BLaER1 treated with 17β-estradiol and CSF1 and Interleukin-3, amounts not matched to agents 10 nM and 100 nM (cell line): ENCODE measurements around the gene USH2A.
"Not testable (repeated sequence)": the region's sequence is repeated elsewhere in the genome, so short reads cannot be mapped to it uniquely, and the experiment has no call there.

Source experiments
- H3K27ac ChIP-seq, 11 experiments: shearing (Covaris generic); formaldehyde crosslinking; 2 replicates each; pipeline ENCODE4 v1.8.1; 2022
- H3K27me3 ChIP-seq, 11 experiments: shearing (Covaris generic); formaldehyde crosslinking; 2 replicates each; pipeline ENCODE4 v1.8.1; 2022
- H3K36me3 ChIP-seq, 11 experiments: shearing (Covaris generic); formaldehyde crosslinking; 2 replicates each; pipeline ENCODE4 v1.8.1; 2022
- H3K4me1 ChIP-seq, 10 experiments: shearing (Covaris generic); formaldehyde crosslinking; 2 replicates each; pipeline ENCODE4 v1.8.1; 2022
- H3K4me2 ChIP-seq, 11 experiments: shearing (Covaris generic); formaldehyde crosslinking; 2 replicates each; pipeline ENCODE4 v1.8.1; 2022
- H3K4me3 ChIP-seq, 10 experiments: shearing (Covaris generic); formaldehyde crosslinking; 2 replicates each; pipeline ENCODE4 v1.8.1; 2022
- H3K9ac ChIP-seq, 11 experiments: shearing (Covaris generic); formaldehyde crosslinking; 2 replicates each; pipeline ENCODE4 v1.8.1; 2022
- H3K9me3 ChIP-seq, 11 experiments: shearing (Covaris generic); formaldehyde crosslinking; replicated peaks in 1 of 11; 2 replicates each; pipeline ENCODE4 v1.8.1; 2022
- H4K20me1 ChIP-seq, 11 experiments: shearing (Covaris generic); formaldehyde crosslinking; 2 replicates each; pipeline ENCODE4 v1.8.1; 2022
- Cebpa-rat ChIP-seq, 11 experiments: shearing (Covaris generic); IDR thresholded peaks; 2 replicates each; pipeline ENCODE4 v1.8.1; 2022

The USH2A gene

GRCh38 chr1:216032284-216032683, 391.0 kb downstream of the USH2A start:
- H3K36me3 ChIP-seq: no peaks in the 10 kb centered on the region
- no peaks in the 10 kb centered on the region for H3K9me3 ChIP-seq
- no peak overlapping the region for H3K27ac ChIP-seq
- TF ChIP-seq Cebpa-rat (IDR thresholded peaks at IDR 0.05): no peak
- no peak overlapping the region for H3K4me2 ChIP-seq
- no peaks in the 10 kb centered on the region for H3K4me1 ChIP-seq
- no peaks in the 10 kb centered on the region for H4K20me1 ChIP-seq
- no peaks in the 10 kb centered on the region for H3K27me3 ChIP-seq
- no peak overlapping the region for H3K9ac ChIP-seq
- no peak overlapping the region for H3K4me3 ChIP-seq

- TF ChIP-seq Cebpa-rat (IDR thresholded peaks at IDR 0.05): no peak
- no peaks in the 10 kb centered on the region for H3K9me3 ChIP-seq
- no peak overlapping the region for H3K4me3 ChIP-seq
- no peak overlapping the region for H3K4me2 ChIP-seq
- no peaks in the 10 kb centered on the region for H3K27me3 ChIP-seq
- no peak overlapping the region for H3K9ac ChIP-seq
- H3K4me1 ChIP-seq: no peaks in the 10 kb centered on the region
- no peaks in the 10 kb centered on the region for H4K20me1 ChIP-seq
- no peak overlapping the region for H3K27ac ChIP-seq
- H3K36me3 ChIP-seq: no peaks in the 10 kb centered on the region
Observed at GRCh38 chr1:216028631-216029030, 394.6 kb downstream of the USH2A start.

GRCh38 chr1:216024546-216024945, 398.7 kb downstream of the USH2A start:
- Histone ChIP-seq H3K9me3 (no peaks in the 10 kb centered on the region), H3K27ac (no peak overlapping the region)
- TF ChIP-seq Cebpa-rat (IDR thresholded peaks at IDR 0.05): no peak

GRCh38 chr1:216020743-216021345, 402.4 kb downstream of the USH2A start:
- Histone ChIP-seq H3K4me1 (no peaks in the 10 kb centered on the region), H3K27ac (no peak overlapping the region), H3K9me3 (no peaks in the 10 kb centered on the region), H4K20me1 (no peaks in the 10 kb centered on the region), H3K27me3 (no peaks in the 10 kb centered on the region), H3K9ac (no peak overlapping the region), H3K4me2 (no peak overlapping the region), H3K36me3 (no peaks in the 10 kb centered on the region), H3K4me3 (no peak overlapping the region)
- no peak for TF ChIP-seq Cebpa-rat (IDR thresholded peaks at IDR 0.05)

More at GRCh38 chr1:216024546-216024945, 398.7 kb downstream of the USH2A start:
- Histone ChIP-seq H3K4me1 (no peaks in the 10 kb centered on the region), H3K27me3 (no peaks in the 10 kb centered on the region), H3K9ac (no peak overlapping the region), H3K4me2 (no peak overlapping the region), H3K4me3 (no peak overlapping the region), H4K20me1 (no peaks in the 10 kb centered on the region), H3K36me3 (no peaks in the 10 kb centered on the region)

GRCh38 chr1:216015116-216015515, 408.1 kb downstream of the USH2A start:
- H3K4me1 ChIP-seq: no peaks in the 10 kb centered on the region
- TF ChIP-seq Cebpa-rat (IDR thresholded peaks at IDR 0.05): no peak
- H4K20me1 ChIP-seq: no peaks in the 10 kb centered on the region
- H3K9ac ChIP-seq: no peak overlapping the region
- no peaks in the 10 kb centered on the region for H3K36me3 ChIP-seq
- no peaks in the 10 kb centered on the region for H3K9me3 ChIP-seq
- H3K4me3 ChIP-seq: no peak overlapping the region
- H3K4me2 ChIP-seq: no peak overlapping the region
- no peaks in the 10 kb centered on the region for H3K27me3 ChIP-seq
- no peak overlapping the region for H3K27ac ChIP-seq

- Histone ChIP-seq H3K4me2 (no peak overlapping the region), H4K20me1 (no peaks in the 10 kb centered on the region), H3K9ac (no peak overlapping the region), H3K9me3 (no peaks in the 10 kb centered on the region), H3K4me3 (no peak overlapping the region), H3K4me1 (no peaks in the 10 kb centered on the region), H3K36me3 (no peaks in the 10 kb centered on the region), H3K27ac (no peak overlapping the region), H3K27me3 (no peaks in the 10 kb centered on the region)
- TF ChIP-seq Cebpa-rat (IDR thresholded peaks at IDR 0.05): no peak
Observed at GRCh38 chr1:216014086-216014485, 409.2 kb downstream of the USH2A start.

GRCh38 chr1:216009456-216009855, 413.8 kb downstream of the USH2A start:
- H3K9me3 ChIP-seq, H3K4me2 ChIP-seq, H3K27ac ChIP-seq, H3K9ac ChIP-seq, H3K27me3 ChIP-seq, H4K20me1 ChIP-seq, H3K36me3 ChIP-seq, H3K4me3 ChIP-seq: not testable (repeated sequence)
- H3K4me1 ChIP-seq: peaks cover 0 to 28% (median 0%) of the 10 kb centered on the region in 10 experiments; a peak in 7 of 20 replicates

- Histone ChIP-seq H3K9me3 (no peaks in the 10 kb centered on the region), H3K27me3 (no peaks in the 10 kb centered on the region), H3K4me1 (peaks cover 0 to 28% (median 0%) of the 10 kb centered on the region in 10 experiments; a peak in 7 of 20 replicates), H3K27ac (no peak overlapping the region), H3K4me3 (no peak overlapping the region), H3K4me2 (peak overlapping the region in 3 of 11 experiments; percentile 50 to 60 (median 51); a peak in 7 of 22 replicates), H3K36me3 (no peaks in the 10 kb centered on the region), H4K20me1 (no peaks in the 10 kb centered on the region), H3K9ac (no peak overlapping the region)
- TF ChIP-seq Cebpa-rat (IDR thresholded peaks at IDR 0.05): no peak
Observed at GRCh38 chr1:216005916-216006315, 417.3 kb downstream of the USH2A start.

- no peak overlapping the region for H3K4me3 ChIP-seq
- TF ChIP-seq Cebpa-rat (IDR thresholded peaks at IDR 0.05): no peak
- H4K20me1 ChIP-seq: no peaks in the 10 kb centered on the region
- H3K36me3 ChIP-seq: no peaks in the 10 kb centered on the region
- H3K9ac ChIP-seq: no peak overlapping the region
- no peak overlapping the region for H3K27ac ChIP-seq
- no peaks in the 10 kb centered on the region for H3K27me3 ChIP-seq
- no peak overlapping the region for H3K4me2 ChIP-seq
- H3K9me3 ChIP-seq: no peaks in the 10 kb centered on the region
- no peaks in the 10 kb centered on the region for H3K4me1 ChIP-seq
Observed at GRCh38 chr1:215992620-215993019, 430.6 kb downstream of the USH2A start.

GRCh38 chr1:215987092-215987875, 436.0 kb downstream of the USH2A start:
- H3K9me3 ChIP-seq: no peaks in the 10 kb centered on the region
- no peaks in the 10 kb centered on the region for H4K20me1 ChIP-seq
- TF ChIP-seq Cebpa-rat (IDR thresholded peaks at IDR 0.05): peak in 4 of 11 experiments; percentile 28 to 59 (median 37); a peak in 4 of 22 replicates
- no peaks in the 10 kb centered on the region for H3K4me1 ChIP-seq
- H3K27me3 ChIP-seq: no peaks in the 10 kb centered on the region
- no peak overlapping the region for H3K27ac ChIP-seq
- H3K9ac ChIP-seq: no peak overlapping the region
- H3K4me2 ChIP-seq: no peak overlapping the region
- H3K4me3 ChIP-seq: no peak overlapping the region
- no peaks in the 10 kb centered on the region for H3K36me3 ChIP-seq
